ENCODE results near the gene NBPF26. TPM values are rescaled to one million over a fixed set of nuclear protein-coding genes. Genes with fewer than 3 reads are reported as not detected.
"Not testable (repeated sequence)": the region's sequence is repeated elsewhere in the genome, so short reads cannot be mapped to it uniquely, and the experiment has no call there.

NBPF26 gene
- 5.4 and 7.8 TPM in 2 replicates for total RNA-seq (2014; rRNA removed; shearing (Covaris generic))
- 1.7 and 2.7 TPM in 2 replicates for polyA plus RNA-seq (2015; cell fraction: cytosol; rRNA removed)
- 12.2 and 14.6 TPM in 2 replicates for polyA plus RNA-seq (2015; cell fraction: nucleus; rRNA removed)

DNA sequence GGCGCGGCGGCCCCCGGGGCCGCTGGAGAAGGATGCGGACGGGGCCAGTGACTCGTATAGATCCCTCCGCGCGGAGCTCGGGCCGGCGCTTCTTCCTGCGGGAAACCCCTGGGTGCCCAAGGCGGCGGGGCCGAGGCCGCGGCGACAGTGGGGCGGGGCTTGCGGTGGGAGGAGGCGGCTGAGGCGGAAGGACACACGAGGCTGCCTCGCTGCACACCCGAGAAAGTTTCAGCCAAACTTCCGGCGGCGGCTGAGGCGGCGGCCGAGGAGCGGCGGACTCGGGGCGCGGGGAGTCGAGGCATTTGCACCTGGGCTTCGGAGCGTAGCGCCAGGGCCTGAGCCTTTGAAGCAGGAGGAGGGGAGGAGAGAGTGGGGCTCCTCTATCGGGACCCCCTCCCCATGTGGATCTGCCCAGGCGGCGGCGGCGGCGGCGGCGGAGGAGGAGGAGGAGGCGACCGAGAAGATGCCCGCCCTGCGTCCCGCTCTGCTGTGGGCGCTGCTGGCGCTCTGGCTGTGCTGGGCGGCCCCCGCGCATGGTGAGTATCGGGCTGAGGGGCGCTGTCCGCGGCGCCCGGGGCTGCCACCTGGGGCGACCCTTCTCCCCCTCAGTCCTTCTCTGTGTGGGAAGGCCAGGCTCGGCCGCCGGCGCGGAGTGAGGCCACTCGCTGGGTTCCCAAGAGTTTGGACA lies at the start of gene NBPF26:
Gene NBPF26, plus strand, starts transcription at position 231 of the 688 bp plus-strand sequence.
- in situ Hi-C loops (cut with HindIII; ENCODE audit: low pct_unique_long_range_greater_than_20kb, low sequenced_read_pairs); DNase-seq (ENCODE audit: low read depth, low spot score): not testable (repeated sequence)

DNA sequence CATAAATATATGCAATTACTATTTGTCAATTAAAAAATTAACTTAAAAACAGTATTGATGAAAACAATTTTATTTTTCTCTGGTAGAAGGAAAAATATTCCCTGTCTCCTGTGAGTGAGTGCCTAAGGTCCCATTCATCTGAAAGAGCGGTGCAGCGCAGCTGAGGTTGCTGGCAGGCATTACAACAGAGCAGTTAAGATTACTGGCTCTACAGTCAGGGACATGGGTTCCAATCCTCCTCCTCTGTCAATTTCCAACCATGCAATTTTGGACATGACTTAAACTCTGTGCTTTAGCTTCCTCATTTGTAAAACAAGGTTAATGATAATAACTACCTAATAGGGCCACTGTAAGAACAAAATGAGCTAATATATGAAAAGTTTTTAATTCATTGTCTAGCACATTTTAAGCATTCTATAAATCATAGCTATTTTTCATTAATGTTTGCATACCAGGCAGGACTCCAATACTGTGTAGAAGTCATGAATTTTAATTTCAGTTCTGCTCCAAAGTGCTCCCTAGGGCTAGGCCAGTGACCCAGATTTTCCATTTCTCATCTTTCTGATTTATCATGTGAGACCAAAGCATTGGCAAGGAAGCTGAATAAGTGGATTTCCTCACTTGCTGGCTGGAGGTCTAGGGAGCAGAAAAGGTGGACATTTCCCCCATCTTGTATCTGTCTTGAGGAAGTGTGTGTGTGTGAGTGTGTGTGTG lies 43.5 kb upstream of the NBPF26 start:
- in situ Hi-C loops (cut with HindIII; ENCODE audit: low pct_unique_long_range_greater_than_20kb, low sequenced_read_pairs); DNase-seq (ENCODE audit: low read depth, low spot score): not testable (repeated sequence)

- DNase-seq (ENCODE audit: low read depth, low spot score); in situ Hi-C loops (cut with HindIII; ENCODE audit: low pct_unique_long_range_greater_than_20kb, low sequenced_read_pairs): not testable (repeated sequence)
Observed at GRCh38 chr1:120680938-120681337, 42.8 kb upstream of the NBPF26 start.

DNA sequence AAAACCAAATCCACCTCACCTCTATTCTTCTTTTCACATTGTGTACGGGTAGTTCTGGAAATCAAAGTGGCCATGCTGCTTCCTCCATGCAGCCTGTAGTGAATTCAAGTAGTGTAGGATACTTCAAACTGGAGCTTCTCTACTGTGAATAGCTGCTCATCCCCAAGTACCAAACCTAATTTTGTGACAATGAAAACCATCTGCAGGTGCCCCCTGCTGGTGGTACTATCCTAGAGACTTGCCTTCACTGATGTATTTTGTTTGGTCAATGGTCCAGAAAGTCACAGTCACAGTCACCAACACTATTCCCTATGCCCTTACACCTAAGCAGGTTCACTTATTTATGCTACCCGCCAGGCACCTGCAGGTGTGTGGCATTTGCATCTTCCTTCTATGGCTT lies 39.3 kb upstream of the NBPF26 start:
- in situ Hi-C loops (cut with HindIII; ENCODE audit: low pct_unique_long_range_greater_than_20kb, low sequenced_read_pairs); DNase-seq (ENCODE audit: low read depth, low spot score): not testable (repeated sequence)

DNA sequence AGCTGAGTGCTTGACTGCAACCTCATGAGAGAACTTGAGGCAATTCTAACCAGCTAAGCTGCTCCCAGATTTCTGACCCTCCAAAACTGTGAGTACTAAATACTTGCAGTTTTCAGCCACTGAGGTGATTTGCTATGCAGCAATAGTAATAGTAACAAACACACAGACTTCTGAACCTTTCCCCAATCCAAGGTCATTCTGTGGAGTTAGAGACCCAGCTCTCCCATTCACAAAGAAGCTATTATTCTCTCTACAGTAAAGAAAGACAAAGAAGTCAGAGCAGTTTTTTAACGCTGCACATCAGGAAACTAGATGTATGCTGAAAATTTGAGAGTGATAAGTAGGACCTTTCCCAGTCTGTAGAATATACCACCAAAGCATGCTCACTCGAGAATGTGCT lies 38.1 kb upstream of the NBPF26 start:
- DNase-seq (ENCODE audit: low read depth, low spot score); in situ Hi-C loops (cut with HindIII; ENCODE audit: low pct_unique_long_range_greater_than_20kb, low sequenced_read_pairs): not testable (repeated sequence)

DNA sequence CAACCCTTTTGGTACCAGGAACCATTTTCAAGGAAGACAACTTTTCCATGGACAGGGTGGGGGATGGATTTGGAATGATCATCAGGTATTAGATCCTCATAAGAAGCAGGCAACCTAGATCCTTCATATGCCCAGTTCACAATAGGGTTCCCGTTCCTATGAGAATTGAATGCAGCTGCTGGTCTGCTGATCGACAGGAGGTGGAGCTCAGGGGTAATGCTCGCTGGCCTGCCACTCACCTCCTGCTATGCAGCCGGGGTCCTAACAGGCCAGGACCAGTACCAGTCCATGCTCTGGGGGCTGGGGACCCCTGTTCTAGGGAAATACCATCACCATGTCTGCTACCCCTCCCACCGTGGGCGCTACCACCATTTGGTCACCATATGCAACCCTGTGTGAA lies 36.5 kb upstream of the NBPF26 start:
- in situ Hi-C loops (cut with HindIII; ENCODE audit: low pct_unique_long_range_greater_than_20kb, low sequenced_read_pairs); DNase-seq (ENCODE audit: low read depth, low spot score): not testable (repeated sequence)

DNA sequence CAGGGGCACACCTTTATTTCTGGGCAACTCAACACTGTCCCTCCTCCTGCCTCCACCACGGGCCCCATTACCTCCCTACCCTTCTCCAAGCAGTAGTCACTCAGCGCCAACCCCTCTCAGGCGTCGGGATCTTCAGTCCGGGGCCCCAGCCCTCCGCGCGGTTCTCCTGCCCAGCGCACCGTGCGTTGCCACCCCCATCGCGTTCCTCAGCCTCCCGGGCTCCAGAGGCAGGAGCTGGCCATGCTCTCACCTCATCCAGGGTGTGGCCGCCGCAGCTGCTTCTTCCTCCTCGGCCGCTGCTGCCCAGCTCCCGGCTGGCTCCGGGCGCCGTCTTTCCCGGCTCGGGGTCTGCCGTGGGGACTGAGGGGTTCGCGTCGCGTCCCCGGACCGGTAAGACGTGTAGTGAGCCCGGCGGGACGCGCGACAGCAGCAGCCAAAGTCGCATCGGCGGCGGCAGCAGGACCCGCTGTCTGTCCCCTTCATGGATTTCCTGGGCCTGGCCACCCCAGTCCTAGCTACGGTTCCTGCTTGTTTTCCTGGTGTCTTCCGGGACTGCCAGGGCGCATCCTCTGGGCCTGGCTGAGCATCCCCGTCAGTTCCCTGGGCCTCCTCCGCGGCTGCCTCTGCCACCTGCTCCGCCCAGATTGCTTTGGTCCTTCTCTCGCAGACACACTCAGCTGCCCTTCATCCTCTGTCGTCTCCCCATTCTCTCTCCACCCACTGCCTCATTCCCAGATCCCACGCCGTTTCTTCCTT lies 22.8 kb upstream of the NBPF26 start:
- DNase-seq (ENCODE audit: low read depth, low spot score); in situ Hi-C loops (cut with HindIII; ENCODE audit: low pct_unique_long_range_greater_than_20kb, low sequenced_read_pairs): not testable (repeated sequence)

DNA sequence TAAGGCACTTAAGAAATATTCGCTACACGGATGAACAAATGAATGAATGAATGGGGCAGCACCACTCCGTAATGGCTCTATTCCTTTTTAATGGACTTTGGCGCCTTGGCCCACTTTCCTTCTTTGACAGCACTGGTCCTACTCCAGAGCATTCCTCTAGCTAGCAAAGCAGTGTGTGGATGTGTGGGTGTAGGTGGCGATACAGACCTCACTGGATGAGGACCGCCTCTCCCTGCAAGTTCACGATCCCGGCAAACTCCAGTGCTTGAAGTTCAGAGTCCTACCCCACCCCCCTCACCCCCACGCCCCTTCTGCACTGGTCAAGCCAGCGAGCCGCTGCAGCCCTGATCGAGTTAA lies 409 bp upstream of the NBPF26 start:
- DNase-seq (ENCODE audit: low read depth, low spot score); in situ Hi-C loops (cut with HindIII; ENCODE audit: low pct_unique_long_range_greater_than_20kb, low sequenced_read_pairs): not testable (repeated sequence)

GRCh38 chr1:120724507-120724906 lies 762 bp downstream of the NBPF26 start:
- in situ Hi-C loops (cut with HindIII; ENCODE audit: low pct_unique_long_range_greater_than_20kb, low sequenced_read_pairs); DNase-seq (ENCODE audit: low read depth, low spot score): not testable (repeated sequence)

GRCh38 chr1:120728811-120729210 lies 5.1 kb downstream of the NBPF26 start:
- DNase-seq (ENCODE audit: low read depth, low spot score); in situ Hi-C loops (cut with HindIII; ENCODE audit: low pct_unique_long_range_greater_than_20kb, low sequenced_read_pairs): not testable (repeated sequence)

DNA sequence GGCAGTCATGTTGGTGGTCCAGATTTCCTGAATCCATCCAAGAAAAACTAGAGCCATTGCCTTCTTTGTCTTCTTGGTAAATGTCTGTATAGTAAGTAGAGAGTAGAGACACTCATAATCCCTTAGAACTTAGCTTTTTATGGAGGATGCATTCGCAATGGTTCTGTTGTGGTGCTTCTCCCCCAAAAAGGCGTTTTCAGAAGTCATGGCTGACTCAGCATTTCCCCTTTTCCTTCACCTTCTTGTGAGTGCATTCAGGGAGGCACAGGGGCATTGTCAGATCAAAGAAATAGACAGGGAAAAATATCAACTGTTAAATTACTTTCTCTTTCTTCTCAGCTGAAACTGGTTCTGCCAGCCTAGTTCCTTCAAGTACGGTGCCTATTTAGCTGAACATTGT lies 45.3 kb downstream of the NBPF26 start:
- DNase-seq (ENCODE audit: low read depth, low spot score); in situ Hi-C loops (cut with HindIII; ENCODE audit: low pct_unique_long_range_greater_than_20kb, low sequenced_read_pairs): not testable (repeated sequence)

DNA sequence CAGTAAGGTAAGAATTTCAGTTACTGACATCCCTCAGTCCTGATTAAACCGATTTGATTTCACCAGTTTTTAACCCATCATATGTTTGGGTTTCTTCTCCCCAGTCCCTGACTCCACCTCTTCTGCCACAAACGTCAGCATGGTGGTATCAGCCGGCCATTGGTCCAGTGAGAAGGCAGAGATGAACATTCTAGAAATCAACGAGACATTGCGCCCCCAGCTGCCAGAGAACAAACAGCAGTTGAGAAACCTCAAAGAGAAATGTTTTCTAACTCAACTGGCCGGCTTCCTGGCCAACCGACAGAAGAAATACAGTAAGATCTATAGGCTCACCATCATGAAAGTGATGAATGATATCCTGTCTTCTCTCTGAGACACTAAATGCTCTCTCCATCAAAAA lies 81.7 kb downstream of the NBPF26 start:
- in situ Hi-C loops (cut with HindIII; ENCODE audit: low pct_unique_long_range_greater_than_20kb, low sequenced_read_pairs): not testable (repeated sequence)

DNA sequence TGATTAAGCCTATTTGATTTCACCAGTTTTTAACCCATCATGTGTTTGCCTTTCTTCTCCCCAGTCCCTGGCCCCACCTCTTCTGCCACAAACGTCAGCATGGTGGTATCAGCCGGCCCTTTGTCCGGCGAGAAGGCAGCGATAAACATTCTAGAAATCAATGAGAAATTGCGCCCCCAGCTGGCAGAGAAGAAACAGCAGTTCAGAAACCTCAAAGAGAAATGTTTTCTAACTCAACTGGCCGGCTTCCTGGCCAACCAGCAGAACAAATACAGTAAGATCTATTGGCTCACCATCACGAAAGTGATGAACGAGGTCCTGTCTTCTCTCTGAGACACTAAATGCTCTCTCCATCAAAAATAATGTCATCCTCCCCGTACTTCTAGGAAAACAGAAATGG lies 88.1 kb downstream of the NBPF26 start:
- DNase-seq (ENCODE audit: low read depth, low spot score); in situ Hi-C loops (cut with HindIII; ENCODE audit: low pct_unique_long_range_greater_than_20kb, low sequenced_read_pairs): not testable (repeated sequence)

More for the DNA sequence above, 81.7 kb downstream of the NBPF26 start:
- not testable (repeated sequence) for DNase-seq (ENCODE audit: low read depth, low spot score)

- DNase-seq (ENCODE audit: low read depth, low spot score); in situ Hi-C loops (cut with HindIII; ENCODE audit: low pct_unique_long_range_greater_than_20kb, low sequenced_read_pairs): not testable (repeated sequence)
Observed at GRCh38 chr1:120825051-120825450, 101.3 kb downstream of the NBPF26 start.

DNA sequence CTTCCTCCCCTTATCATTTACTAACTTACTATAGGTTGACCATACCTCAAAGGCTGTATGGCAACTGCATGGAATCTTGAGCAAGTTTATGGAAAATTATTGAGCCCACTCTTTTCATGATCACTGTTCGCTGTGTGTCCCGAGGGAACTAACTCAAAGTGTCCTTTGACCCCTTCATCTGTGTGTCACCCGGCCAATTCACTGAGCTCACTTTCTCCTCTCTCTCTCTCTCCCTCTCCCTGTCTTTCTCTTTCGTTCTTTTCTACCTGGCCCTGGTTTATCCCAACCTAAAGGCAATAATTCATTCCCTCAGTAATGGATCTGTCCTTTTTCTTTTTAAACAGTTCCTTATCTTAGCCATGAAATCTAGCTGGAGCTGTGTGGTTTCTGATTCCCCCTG lies 102.9 kb downstream of the NBPF26 start:
- in situ Hi-C loops (cut with HindIII; ENCODE audit: low pct_unique_long_range_greater_than_20kb, low sequenced_read_pairs); DNase-seq (ENCODE audit: low read depth, low spot score): not testable (repeated sequence)

DNA sequence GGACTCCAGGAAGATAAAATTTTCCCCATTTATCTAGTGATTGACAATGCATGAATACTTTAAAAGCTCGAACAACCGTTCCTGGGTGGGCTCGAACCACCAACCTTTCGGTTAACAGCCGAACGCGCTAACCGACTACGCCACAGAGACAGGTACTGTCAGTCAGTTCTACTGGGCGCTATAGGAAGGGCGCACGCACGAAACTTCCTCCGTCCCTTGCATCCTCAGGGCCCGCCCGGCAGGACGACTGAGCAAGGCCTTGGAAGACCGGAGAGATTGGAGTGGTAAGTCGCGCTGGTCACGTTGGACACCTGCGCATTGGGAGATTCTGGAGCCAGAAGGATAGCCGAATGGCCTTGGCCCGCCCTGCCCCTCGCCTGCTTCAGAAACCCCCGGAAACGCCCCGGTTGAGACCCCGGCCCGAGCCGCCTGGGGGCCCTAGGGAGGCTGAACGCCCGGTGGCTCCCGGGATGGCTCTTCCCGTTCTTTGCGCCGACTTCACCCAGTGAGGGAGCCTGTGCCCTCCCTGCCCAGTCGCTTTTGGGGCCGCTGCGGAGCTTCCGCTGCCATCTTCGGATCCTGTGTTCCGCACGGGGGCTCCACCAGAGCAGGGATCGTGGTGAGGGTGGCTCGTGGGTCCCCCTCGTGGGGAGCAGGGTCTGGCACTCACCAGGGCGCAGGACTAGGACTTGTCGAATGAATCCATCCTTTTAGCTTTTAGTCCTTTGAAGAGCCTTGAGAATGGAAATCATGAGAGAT lies 120.6 kb downstream of the NBPF26 start:
- DNase-seq (ENCODE audit: low read depth, low spot score); in situ Hi-C loops (cut with HindIII; ENCODE audit: low pct_unique_long_range_greater_than_20kb, low sequenced_read_pairs): not testable (repeated sequence)

- in situ Hi-C loops (cut with HindIII; ENCODE audit: low pct_unique_long_range_greater_than_20kb, low sequenced_read_pairs); DNase-seq (ENCODE audit: low read depth, low spot score): not testable (repeated sequence)
Observed at GRCh38 chr1:120844945-120845330, 121.2 kb downstream of the NBPF26 start.
